Right lobe of liver (tissue), 6 donors: ENCODE data around the gene PGBD5. TPM values are rescaled to one million over a fixed set of nuclear protein-coding genes. Genes with fewer than 3 reads are reported as not detected.

Experiments
- ATAC-seq, 4 donors: fragments of 200-7000 bp; cut with Tn5 transposase; one replicate each; pipeline ENCODE4 v1.9.1; 2020; ENCODE audit warnings: mild to moderate bottlenecking in 4 of 4, moderate library complexity in 4 of 4
- DNase-seq, 3 donors: peaks; one replicate each; pipeline ENCODE4 v3.0.0-alpha.2; 2020
- H3K27ac ChIP-seq, 3 donors: fragments of 200-600 bp; one replicate each; pipeline ENCODE4 v1.8.0; 2022
- H3K27me3 ChIP-seq, 2 donors: fragments of 200-600 bp; one replicate each; pipeline ENCODE4 v1.8.0; 2022
- H3K36me3 ChIP-seq, 4 donors: fragments of 200-600 bp; sonication (generic) in 1 of 4; one replicate each; pipeline versions ENCODE4 v1.5.1 to v1.8.0; 2017 to 2022; ENCODE audit warnings: control low read depth in 1 of 4
- H3K4me1 ChIP-seq, 4 donors: fragments of 200-600 bp; sonication (generic) in 1 of 4; one replicate each; pipeline versions ENCODE4 v1.5.1 to v1.8.0; 2017 to 2022; ENCODE audit warnings: control low read depth in 1 of 4
- H3K4me3 ChIP-seq, 3 donors: fragments of 200-600 bp; one replicate each; pipeline ENCODE4 v1.8.0; 2022
- H3K9me3 ChIP-seq, 4 donors: fragments of 200-600 bp; sonication (generic) in 1 of 4; one replicate each; pipeline versions ENCODE4 v1.5.1 to v1.8.0; 2017 to 2022; ENCODE audit warnings: control low read depth in 1 of 4
- POLR2A ChIP-seq: fragments of 450-650 bp; IDR thresholded peaks from one replicate; pipeline ENCODE4 v1.6.1; 2017; ENCODE audit warnings: antibody characterized with exemption, mild to moderate bottlenecking
- WGBS: methylation state at CpG from one replicate; pipeline ENCODE4 v1.1.6; 2018; ENCODE audit warnings: low coverage, low lambda C conversion rate; ENCODE audit not compliant: insufficient coverage; ENCODE audit errors: missing lambda C conversion rate; 5-methylcytosine and 5-hydroxymethylcytosine counted together
- intact Hi-C, 2 donors: fragments of 100-400 bp; cut with DNase I; formaldehyde crosslinking; loops; one replicate each; pipeline versions ENCODE4 v1.11.2 to v1.14.1; 2022
- total RNA-seq, 6 experiments: library from RNA; depleted of rRNA in 2 of 6; stranded (reverse); fragments of >200 nt in 2 of 6; fragmentation: NEBNext Ultra II Directional in 3 of 6; extraction: Animal tissue kit (Norgen Biotek cat#: 25700) in 3 of 6; gene quantifications; one replicate each; pipeline versions ENCODE4 v1.1.0 to v1.2.4, GENCODE V29; 2016 to 2023
- TF ChIP-seq, protein P1 (sequence below), 4 donors: fragments of 200-600 bp in 3 of 4; fragments of 450-650 bp in 1 of 4; IDR thresholded peaks; one replicate each; pipeline versions ENCODE4 v1.5.1 to v1.8.0; 2016 to 2022; ENCODE audit warnings: antibody characterized with exemption in 4 of 4, mild to moderate bottlenecking in 2 of 4
- donor health status: DM: no; HTN: yes; CAD: no.
- donor health status: DM: no; HTN: no; CAD: no.
- donor health status: DM: no; HTN: no; CAD: no.
- donor health status: DM: no; HTN: yes; CAD: no.
- donor health status: DM: no; HTN: yes; CAD: no.

Gene PGBD5
- total RNA-seq, 6 experiments from 2014 or later = 0.80 to 6.4 (median 2.4) TPM

DNA sequence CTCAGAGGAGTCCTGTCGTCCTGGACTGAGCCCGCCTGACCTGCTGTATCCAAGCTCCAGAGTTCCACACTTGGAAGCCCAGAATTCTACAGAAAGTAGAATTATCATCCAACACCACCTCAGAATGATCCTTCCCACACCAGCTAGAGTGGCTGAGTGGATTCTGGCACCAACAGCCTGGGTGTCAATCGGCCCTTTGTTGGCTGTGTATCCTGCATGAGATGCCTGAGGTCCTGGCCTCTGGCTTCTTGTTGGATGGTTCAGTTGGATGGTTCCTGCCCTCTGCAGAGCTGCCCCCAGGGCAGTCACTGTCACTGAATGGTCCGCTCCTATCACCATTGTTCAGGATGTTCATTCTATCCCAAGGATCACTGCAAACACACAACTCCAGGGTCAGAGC lies 49.8 kb downstream of the PGBD5 start:
- intact Hi-C loops = no loop called here
- Histone ChIP-seq H3K4me3 (no peak overlapping the region), H3K36me3 (peaks cover 0 to 2% (median 0%) of the 10 kb centered on the region in 4 donors), H3K27ac (no peak overlapping the region), H3K4me1 (peaks cover 0 to 6% (median 0%) of the 10 kb centered on the region in 4 donors), H3K27me3 (no peaks in the 10 kb centered on the region), H3K9me3 (no peaks in the 10 kb centered on the region)
- TF ChIP-seq, protein P1, sequence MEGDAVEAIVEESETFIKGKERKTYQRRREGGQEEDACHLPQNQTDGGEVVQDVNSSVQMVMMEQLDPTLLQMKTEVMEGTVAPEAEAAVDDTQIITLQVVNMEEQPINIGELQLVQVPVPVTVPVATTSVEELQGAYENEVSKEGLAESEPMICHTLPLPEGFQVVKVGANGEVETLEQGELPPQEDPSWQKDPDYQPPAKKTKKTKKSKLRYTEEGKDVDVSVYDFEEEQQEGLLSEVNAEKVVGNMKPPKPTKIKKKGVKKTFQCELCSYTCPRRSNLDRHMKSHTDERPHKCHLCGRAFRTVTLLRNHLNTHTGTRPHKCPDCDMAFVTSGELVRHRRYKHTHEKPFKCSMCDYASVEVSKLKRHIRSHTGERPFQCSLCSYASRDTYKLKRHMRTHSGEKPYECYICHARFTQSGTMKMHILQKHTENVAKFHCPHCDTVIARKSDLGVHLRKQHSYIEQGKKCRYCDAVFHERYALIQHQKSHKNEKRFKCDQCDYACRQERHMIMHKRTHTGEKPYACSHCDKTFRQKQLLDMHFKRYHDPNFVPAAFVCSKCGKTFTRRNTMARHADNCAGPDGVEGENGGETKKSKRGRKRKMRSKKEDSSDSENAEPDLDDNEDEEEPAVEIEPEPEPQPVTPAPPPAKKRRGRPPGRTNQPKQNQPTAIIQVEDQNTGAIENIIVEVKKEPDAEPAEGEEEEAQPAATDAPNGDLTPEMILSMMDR (IDR thresholded peaks at IDR 0.05) = no peak
- TF ChIP-seq POLR2A = no peak
- ATAC-seq (no peak), DNase-seq (no peak)
- no CpG with 5 or more reads among the region's 4 CpGs for WGBS

DNA sequence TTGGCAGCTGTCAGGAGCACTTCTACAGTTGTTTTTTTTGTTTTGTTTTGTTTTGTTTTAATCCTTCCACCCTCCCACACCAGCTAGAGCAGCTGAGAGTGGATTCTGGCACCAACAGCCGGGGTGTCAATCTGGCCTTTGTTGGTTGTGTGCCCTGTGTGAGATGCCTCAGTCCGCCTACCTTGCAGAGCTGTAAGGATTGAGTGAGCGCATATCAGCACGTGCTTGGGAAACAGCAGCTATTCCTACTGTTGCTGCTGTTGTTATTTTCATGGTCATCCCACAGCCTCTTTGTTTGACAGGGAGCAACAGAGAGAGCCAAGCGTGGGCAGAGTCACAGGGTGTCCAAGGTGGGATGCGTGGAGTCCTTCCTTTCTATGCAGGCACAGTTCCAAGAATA lies 50.4 kb downstream of the PGBD5 start:
- H3K36me3 ChIP-seq = peaks cover 0 to 2% (median 0%) of the 10 kb centered on the region in 4 donors
- H3K27ac ChIP-seq = no peak overlapping the region
- WGBS = 71% methylated on average over 5 of the region's 6 CpGs
- ATAC-seq (no peak), DNase-seq (no peak)
- no peaks in the 10 kb centered on the region for H3K9me3 ChIP-seq
- H3K27me3 ChIP-seq = no peaks in the 10 kb centered on the region
- intact Hi-C loops = no loop called here
- H3K4me3 ChIP-seq = no peak overlapping the region
- H3K4me1 ChIP-seq = peaks cover 0 to 4% (median 0%) of the 10 kb centered on the region in 4 donors
- TF ChIP-seq, protein P1 (IDR thresholded peaks at IDR 0.05) = no peak
- no peak for TF ChIP-seq POLR2A

DNA sequence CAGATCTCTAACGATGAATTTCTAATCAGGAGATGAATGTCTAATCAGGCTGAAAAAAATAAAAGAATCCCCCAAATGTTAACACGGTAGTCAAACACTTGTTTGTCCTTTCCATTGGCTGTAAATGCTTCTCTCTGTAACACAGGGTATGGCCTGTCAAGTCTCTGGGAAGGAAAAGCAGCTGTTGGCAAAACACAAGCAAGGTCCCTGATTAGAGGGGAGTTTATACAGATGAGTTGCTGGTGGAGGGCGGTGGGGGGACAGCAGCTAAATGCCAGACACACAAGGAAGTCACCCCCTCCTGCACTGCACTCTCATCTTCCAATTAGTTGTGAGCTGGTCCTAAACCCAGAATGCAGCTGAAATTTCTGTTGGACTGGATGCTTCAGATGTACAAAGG lies 51.0 kb downstream of the PGBD5 start:
- DNase-seq (no peak), ATAC-seq (no peak)
- intact Hi-C loops = no loop called here
- Histone ChIP-seq H3K4me1 (no peaks in the 10 kb centered on the region), H3K36me3 (peaks cover 0 to 2% (median 0%) of the 10 kb centered on the region in 4 donors), H3K9me3 (no peaks in the 10 kb centered on the region), H3K27ac (no peak overlapping the region), H3K4me3 (no peak overlapping the region), H3K27me3 (no peaks in the 10 kb centered on the region)
- TF ChIP-seq, protein P1 (IDR thresholded peaks at IDR 0.05) = no peak
- 42% methylated on average over 3 of the region's 3 CpGs for WGBS

DNA sequence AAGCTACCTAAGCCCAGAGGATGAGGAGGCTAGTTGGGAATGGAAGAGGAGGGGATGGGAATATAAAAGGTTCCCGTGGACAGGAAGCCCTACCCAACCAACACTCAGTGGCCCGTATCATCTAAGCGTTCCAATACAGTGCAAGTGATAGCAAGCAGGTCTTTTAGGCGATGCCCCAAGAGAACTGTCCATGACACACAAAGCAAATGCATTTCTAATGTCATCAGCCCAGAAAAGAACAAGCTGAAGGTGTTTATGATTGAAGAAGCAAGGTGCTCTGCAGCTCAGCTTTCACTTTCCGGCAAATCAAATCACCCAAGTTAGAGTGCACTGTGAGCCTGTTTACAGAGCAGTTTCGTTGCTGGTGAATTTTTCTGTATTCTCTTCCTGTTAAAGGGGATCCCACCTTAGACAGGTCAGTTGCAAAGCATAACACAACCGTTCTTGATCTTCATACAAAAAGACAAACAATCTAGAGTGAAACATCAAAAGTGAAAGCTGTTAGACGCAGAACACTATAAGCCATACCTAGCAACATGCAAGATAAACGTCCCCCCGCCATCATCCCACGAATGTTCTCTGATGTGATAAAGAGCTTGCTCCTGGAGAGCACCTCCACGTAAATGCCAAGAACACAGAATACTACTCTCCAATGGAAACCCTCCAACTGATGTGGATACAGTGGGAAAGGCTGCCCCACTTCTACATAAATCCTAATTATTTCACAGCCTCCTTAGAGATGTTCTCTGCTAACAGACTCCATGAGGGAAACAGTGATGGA lies 54.0 kb downstream of the PGBD5 start:
- Histone ChIP-seq H3K4me3 (no peak overlapping the region), H3K27ac (no peak overlapping the region), H3K27me3 (no peaks in the 10 kb centered on the region), H3K9me3 (no peaks in the 10 kb centered on the region), H3K36me3 (no peaks in the 10 kb centered on the region), H3K4me1 (no peaks in the 10 kb centered on the region)
- WGBS = 85% methylated on average over 12 of the region's 12 CpGs
- ATAC-seq = no peak
- DNase-seq = no peak
- TF ChIP-seq POLR2A = no peak
- TF ChIP-seq, protein P1 (IDR thresholded peaks at IDR 0.05) = no peak
- intact Hi-C loops = no loop called here
